K562 treated with DMSO at 1 percent for 12 hours (cell line): ENCODE results near the gene CST2. TPM values are rescaled to one million over a fixed set of nuclear protein-coding genes. Genes with fewer than 3 reads are reported as not detected.

Experiments used
- total RNA-seq: library from RNA; unstranded; fragments of 300-600 nt; gene quantifications from 2 replicates; pipeline ENCODE4 v1.2.3, GENCODE V29; 2022; ENCODE audit not compliant: insufficient read depth

CST2 gene, protein sequence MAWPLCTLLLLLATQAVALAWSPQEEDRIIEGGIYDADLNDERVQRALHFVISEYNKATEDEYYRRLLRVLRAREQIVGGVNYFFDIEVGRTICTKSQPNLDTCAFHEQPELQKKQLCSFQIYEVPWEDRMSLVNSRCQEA
- not detected in 2 replicates for total RNA-seq

DNA sequence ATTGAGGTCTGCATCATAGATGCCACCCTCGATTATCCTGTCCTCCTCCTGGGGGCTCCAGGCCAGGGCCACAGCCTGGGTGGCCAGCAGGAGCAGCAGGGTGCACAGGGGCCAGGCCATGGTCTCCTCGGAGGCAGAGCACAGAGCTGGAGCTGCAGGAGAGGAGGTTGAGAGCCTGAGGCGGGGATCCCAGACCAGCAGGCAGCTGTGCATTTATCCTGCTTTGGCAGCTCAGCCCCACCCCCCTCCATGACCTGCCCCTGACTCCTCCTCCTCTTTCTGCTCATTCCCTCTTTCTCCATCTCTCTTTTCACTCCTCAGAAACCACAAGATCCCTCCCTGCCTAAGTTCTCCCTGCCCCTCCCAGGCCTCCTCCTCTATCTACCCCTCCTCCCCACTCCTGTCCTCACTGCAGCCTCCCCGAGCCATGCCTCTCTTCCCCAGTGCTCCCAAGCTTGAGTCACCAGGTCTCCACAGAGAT lies at the start of gene CST2:
Gene CST2, minus strand, starts transcription at position 189 of the 481 bp plus-strand sequence. Its CDS starts 69 bp downstream, at position 120.

Other genes with a start within 250 kb of the CST2 start
- gene CST9, start 220.8 kb downstream of the CST2 start, total RNA-seq, result not detected in 2 replicates
- gene CST3, start 188.8 kb downstream of the CST2 start, total RNA-seq, result 316 and 413 TPM in 2 replicates
- not detected in 2 replicates for gene CST4, start 137.7 kb downstream of the CST2 start, total RNA-seq
- not detected in 2 replicates for gene CST1, start 75.8 kb downstream of the CST2 start, total RNA-seq
- gene CST5, start 53.0 kb upstream of the CST2 start, total RNA-seq, result not detected in 2 replicates
- gene GGTLC1, start 162.1 kb upstream of the CST2 start, total RNA-seq, result not detected in 2 replicates